VCaP (cell line): ENCODE results near the gene GDF9.

Source experiments
- H3K27ac ChIP-seq: fragments of 450-650 bp; 2 replicates; pipeline ENCODE4 v1.5.1; 2017
- CTCF ChIP-seq: fragments of 450-650 bp; conservative IDR thresholded peaks from 2 replicates; pipeline ENCODE4 v1.5.1; 2017; ENCODE audit warnings: mild to moderate bottlenecking, moderate library complexity

Gene GDF9

GRCh38 chr5:132828846-132829494 lies 37.3 kb downstream of the GDF9 start:
- peak overlapping the region; percentile 93 for H3K27ac ChIP-seq
- no peak for TF ChIP-seq CTCF

DNA sequence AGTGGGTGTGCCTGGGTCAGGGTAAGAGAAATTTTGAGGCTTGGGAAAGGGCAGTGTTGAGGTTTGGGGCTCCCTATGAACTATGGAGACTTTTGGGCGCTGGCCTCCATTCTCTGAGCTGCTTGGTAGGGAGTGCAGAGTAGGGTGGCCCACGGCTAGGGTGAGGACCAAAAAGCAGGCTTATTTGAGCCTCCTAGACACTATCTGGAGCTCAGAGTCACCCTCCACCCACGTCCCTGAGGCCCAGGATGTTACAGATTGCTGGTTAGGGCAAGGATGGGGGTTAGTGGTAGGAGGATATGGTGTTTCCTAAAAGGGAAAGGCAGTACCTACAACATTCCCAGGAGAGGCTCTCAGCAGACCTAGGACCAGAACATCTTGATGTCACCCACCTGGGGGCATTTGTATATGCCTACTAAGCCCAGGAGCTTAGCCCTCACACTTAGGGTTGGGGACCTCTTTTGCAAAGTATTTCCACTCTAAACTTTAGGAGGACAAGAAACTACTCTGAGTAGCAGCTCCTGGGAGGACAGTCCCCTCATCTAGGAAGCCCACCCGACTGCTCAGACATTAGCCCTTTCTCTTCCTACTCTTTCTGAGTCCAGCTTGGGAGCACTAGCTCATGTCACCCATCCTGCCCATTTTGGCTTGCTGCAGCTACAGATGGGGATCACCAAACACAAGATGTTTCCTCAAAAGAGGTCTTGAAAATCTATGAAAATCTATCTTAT lies 38.2 kb downstream of the GDF9 start:
- no peak for TF ChIP-seq CTCF
- peak overlapping the region; percentile 93; the same call in 1 of the 2 replicates for H3K27ac ChIP-seq

DNA sequence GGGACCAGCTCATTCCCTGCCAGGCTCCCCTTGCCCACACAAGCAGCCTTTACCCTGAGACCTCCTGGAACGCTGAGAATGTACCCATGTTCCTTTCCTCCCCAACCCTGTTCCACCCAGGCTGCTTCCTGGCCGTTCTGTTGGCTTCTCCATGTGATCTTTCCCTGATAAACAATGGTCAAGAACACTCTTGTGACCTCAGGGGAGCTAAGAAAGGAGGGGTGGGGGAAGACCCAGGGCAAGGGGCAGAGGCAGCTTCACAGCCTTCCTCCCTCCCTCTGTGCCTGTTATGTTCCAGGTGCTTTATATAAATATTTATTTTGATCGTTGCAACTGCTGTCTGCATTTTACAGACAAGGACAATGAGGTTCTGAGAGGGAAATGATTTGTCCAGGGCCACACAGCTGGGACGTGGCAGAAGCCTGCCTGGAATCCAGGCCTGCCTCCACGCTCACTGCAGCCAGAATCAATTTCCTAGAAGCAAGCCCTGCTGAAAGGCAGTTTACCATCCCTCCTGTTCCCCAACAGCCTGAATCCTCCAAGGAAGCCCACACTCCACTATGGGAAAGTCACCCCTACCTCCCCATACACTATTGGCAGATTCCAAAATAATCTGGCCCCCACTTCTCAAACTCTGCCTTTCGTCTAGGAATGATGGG lies 39.7 kb downstream of the GDF9 start:
- no peak for TF ChIP-seq CTCF
- H3K27ac ChIP-seq, result peak overlapping the region; percentile 27

- TF ChIP-seq CTCF, result no peak
- H3K27ac ChIP-seq, result peak overlapping the region; percentile 27
Measured at GRCh38 chr5:132825834-132826391, 40.4 kb downstream of the GDF9 start.

GRCh38 chr5:132825033-132825833 lies 41.0 kb downstream of the GDF9 start:
- no peak for TF ChIP-seq CTCF
- no peak overlapping the region for H3K27ac ChIP-seq

DNA sequence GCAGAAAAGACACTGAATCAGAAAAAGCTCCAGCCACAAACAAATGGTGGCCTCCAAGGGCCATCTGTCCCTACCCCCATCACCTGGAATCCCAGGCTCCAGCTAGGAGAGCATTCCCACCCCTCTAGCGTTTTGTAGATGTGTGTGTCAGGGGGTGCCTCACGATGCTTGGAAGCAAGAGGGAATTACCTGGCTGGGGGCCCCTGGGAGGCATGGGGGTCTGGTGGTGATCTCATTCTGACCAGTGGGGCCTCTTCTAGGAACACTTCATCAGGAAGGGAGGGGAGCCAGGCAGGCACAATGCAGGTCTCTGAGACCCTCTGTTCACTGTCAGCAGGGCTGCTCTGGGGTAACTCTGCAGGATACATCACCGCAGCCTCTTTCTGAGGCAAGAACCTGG lies 41.8 kb downstream of the GDF9 start:
- no peak overlapping the region for H3K27ac ChIP-seq
- TF ChIP-seq CTCF, result no peak
